Urinary bladder (tissue), 4 donors: ENCODE data around the gene RHNO1. TPM values are rescaled to one million over a fixed set of nuclear protein-coding genes. Genes with fewer than 3 reads are reported as not detected.

Source experiments
- DNase-seq: peaks from one replicate; pipeline ENCODE4 v3.0.0-alpha.2; 2015; ENCODE audit errors: extremely low spot score
- H3K27ac ChIP-seq: one replicate; pipeline ENCODE4 v1.5.1; 2013; ENCODE audit warnings: low read depth, mild to moderate bottlenecking, moderate library complexity
- H3K36me3 ChIP-seq: one replicate; pipeline ENCODE4 v1.6.1; 2013; ENCODE audit warnings: mild to moderate bottlenecking, moderate library complexity; ENCODE audit not compliant: insufficient read depth
- H3K4me1 ChIP-seq: one replicate; pipeline ENCODE4 v1.6.1; 2013; ENCODE audit warnings: mild to moderate bottlenecking, moderate library complexity; ENCODE audit not compliant: insufficient read depth
- H3K4me3 ChIP-seq: one replicate; pipeline ENCODE4 v1.5.1; 2013; ENCODE audit warnings: low read depth, low read length
- WGBS: extraction: QIAGEN DNeasy Blood & Tissue Kit; methylation state at CpG from one replicate; pipeline ENCODE4 v1.1.7; 2013; 5-methylcytosine and 5-hydroxymethylcytosine counted together
- polyA plus RNA-seq: library from polyadenylated mRNA; stranded (reverse); fragments of 200-250 nt; gene quantifications from one replicate; pipeline ENCODE4 v1.2.3, GENCODE V29; 2013
- total RNA-seq: library from RNA; depleted of rRNA; stranded (reverse); fragments of >200 nt; gene quantifications from one replicate; pipeline ENCODE4 v1.2.3, GENCODE V29; 2014
- donor health status: healthy with polysubstance abuse.
- donor health status: healthy.

RHNO1 gene
- total and polyA plus RNA-seq, 2 donors = 12.0 to 27.4 TPM

DNA sequence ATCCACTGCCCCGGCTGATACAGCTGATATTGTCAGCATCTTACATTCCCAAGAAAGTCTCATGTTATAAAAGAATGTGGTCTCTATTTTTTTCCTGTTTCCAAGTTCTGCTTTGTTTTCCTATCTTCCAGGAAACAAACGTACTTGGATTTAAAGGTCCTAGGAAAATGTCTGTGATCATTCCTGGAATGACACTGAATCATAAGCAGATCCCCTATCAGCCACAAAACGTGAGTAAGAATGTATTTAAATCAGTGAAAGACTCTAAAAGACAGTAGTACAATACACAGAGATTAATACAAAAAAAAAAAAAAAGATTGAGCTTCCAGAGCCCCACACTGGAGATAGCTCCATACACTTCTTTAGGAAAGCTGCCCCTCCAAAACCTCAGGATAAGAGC lies 60.5 kb downstream of the RHNO1 start:
- 76% methylated on average over 3 of the region's 3 CpGs for WGBS
- no peak overlapping the region for H3K4me3 ChIP-seq
- no peaks in the 10 kb centered on the region for H3K4me1 ChIP-seq
- no peak for DNase-seq
- no peak overlapping the region for H3K27ac ChIP-seq
- no peaks in the 10 kb centered on the region for H3K36me3 ChIP-seq

Other genes starting within 250 kb of the RHNO1 start
- gene FKBP4, start 82.3 kb upstream of the RHNO1 start, total RNA-seq = 27.9 TPM
- 43.7 TPM for gene FKBP4, start 82.3 kb upstream of the RHNO1 start, polyA plus RNA-seq
- 23.2 TPM for gene ITFG2, start 64.6 kb upstream of the RHNO1 start, total RNA-seq
- gene ITFG2, start 64.6 kb upstream of the RHNO1 start, polyA plus RNA-seq = 27.2 TPM
- 1.7 TPM for gene NRIP2, start 42.2 kb upstream of the RHNO1 start, total RNA-seq
- 4.3 TPM for gene NRIP2, start 42.2 kb upstream of the RHNO1 start, polyA plus RNA-seq
- gene TEX52, start 20.2 kb upstream of the RHNO1 start, total RNA-seq = not detected
- gene TEX52, start 20.2 kb upstream of the RHNO1 start, polyA plus RNA-seq = not detected
- 6.2 TPM for gene FOXM1, start within 50 bp of the RHNO1 start, total RNA-seq
- gene FOXM1, start within 50 bp of the RHNO1 start, polyA plus RNA-seq = 0.49 TPM
- 24.3 TPM for gene TULP3, start 13.7 kb downstream of the RHNO1 start, total RNA-seq
- 22.8 TPM for gene TULP3, start 13.7 kb downstream of the RHNO1 start, polyA plus RNA-seq
- gene TEAD4, start 82.2 kb downstream of the RHNO1 start, total RNA-seq = 3.7 TPM
- gene TEAD4, start 82.2 kb downstream of the RHNO1 start, polyA plus RNA-seq = 16.3 TPM
- gene TSPAN9, start 200.2 kb downstream of the RHNO1 start, total RNA-seq = 33.3 TPM
- 50.4 TPM for gene TSPAN9, start 200.2 kb downstream of the RHNO1 start, polyA plus RNA-seq